ENCODE results near the gene CRISPLD2. TPM values are rescaled to one million over a fixed set of nuclear protein-coding genes. Genes with fewer than 3 reads are reported as not detected.
A peak's percentile ranks its signal among the peaks of the same experiment; 100 is the strongest.

Gene CRISPLD2
- total and polyA plus RNA-seq, 9 of the 15 experiments (the other 6 are each of a cell fraction or from before 2014, with no cell fraction given), result 0.03 to 0.24 (median 0.04) TPM; not detected in 4

DNA sequence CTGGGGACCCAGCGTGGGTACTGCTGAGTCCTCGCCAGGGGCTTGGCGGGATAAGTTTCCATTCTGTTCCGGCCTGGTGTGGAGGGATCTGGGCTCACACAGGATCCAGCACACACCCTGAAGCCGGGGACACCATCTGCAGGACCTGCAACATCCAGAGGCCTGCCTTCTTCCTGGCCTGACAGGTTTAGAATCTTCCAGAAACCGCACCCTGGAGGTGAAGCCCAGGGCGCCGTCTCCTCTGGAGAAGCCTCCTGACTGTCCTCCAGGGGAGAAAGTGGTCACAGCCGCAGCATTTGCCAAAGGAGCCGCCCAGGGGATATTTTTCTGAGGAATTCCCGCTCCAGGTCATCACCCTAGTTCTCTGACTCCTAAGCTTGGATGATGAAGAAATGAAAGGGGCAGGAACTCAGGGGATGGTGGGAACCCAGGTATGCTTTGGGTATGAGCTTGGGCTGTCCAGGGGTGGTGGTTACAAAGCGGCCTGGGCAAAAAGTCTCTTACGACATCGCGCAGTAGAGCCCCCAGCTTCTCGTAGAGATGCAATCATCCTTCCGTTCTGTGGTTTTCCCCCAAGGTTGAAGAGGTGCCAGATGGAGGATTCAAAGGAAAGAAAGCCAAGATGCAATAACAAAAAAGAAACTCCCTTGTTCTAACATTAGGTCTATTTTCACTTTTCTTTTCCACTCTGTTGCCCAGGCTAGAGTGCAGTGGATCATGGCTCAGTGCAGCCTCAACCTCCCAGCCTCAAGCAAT lies 9.1 kb upstream of the CRISPLD2 start:
- CTCF ChIA-PET (ENCODE audit: low intra/inter-chr PET ratio), result no interaction called here
- H2AFZ ChIP-seq (ENCODE audit: low read depth, low read length), result 0 out of 2 replicates have a peak overlapping the region, but pooled peaks have one; percentile 8
- 7% methylated on average over 17 of the region's 17 CpGs for WGBS (ENCODE audit: insufficient coverage, low coverage, missing lambda C conversion rate)
- no peak for FAIRE-seq
- H3K4me3 ChIP-seq, result no peak overlapping the region
- no peaks in the 10 kb centered on the region for H3K79me2 ChIP-seq (ENCODE audit: control insufficient read depth, insufficient read depth, low read length)
- intact Hi-C loops (cut with micrococcal nuclease) (no loop called here), in situ Hi-C loops (cut with MboI) (no loop called here)
- ATAC-seq, result no peak
- BruUV-seq (replicated peaks), result no TSS peak
- H3K36me3 ChIP-seq (ENCODE audit: control insufficient read depth, insufficient read depth, low read length), result no peaks in the 10 kb centered on the region
- peaks cover 7 to 8% of the 10 kb centered on the region in 2 experiments; a peak in 4 of 5 replicates for H3K4me1 ChIP-seq (replicated peaks in 1 of 2; ENCODE audit: control insufficient read depth in 2 of 2, insufficient read depth in 2 of 2, low read length in 2 of 2)
- DNase-seq (ENCODE audit: extremely low read depth in 1 of 4, low spot score in 3 of 4), result no peak
- H4K20me1 ChIP-seq (replicated peaks; ENCODE audit: control insufficient read depth, insufficient read depth, low read length), result no peaks in the 10 kb centered on the region
- no peaks in the 10 kb centered on the region for H3K9me1 ChIP-seq (ENCODE audit: control insufficient read depth, insufficient read depth, low read length)
- H3K27me3 ChIP-seq (ENCODE audit: control insufficient read depth in 2 of 2, insufficient read depth in 2 of 2, low read length in 2 of 2), result peaks cover 44 to 66% of the 10 kb centered on the region in 2 experiments
- no peak overlapping the region; the same call in 1 of the 2 replicates for H3K4me2 ChIP-seq (ENCODE audit: insufficient read depth, low read length)
- peaks cover 5% of the 10 kb centered on the region for H3K9me3 ChIP-seq (replicated peaks; ENCODE audit: control insufficient read depth, insufficient read depth, low read depth, low read length)
- peak overlapping the region in 1 of 2 experiments; percentile 69; a peak in 2 of 4 replicates for H3K9ac ChIP-seq (ENCODE audit: insufficient read depth in 1 of 2, low read depth in 2 of 2, low read length in 2 of 2)
- peak; percentile 58 for TF ChIP-seq ETV1 (tag; conservative IDR thresholded peaks at IDR 0.05; ENCODE audit: low read depth)
- no peak for TF ChIP-seq GTF2F1 (IDR thresholded peaks at IDR 0.05; ENCODE audit: low read depth, low read length)
- TF ChIP-seq CEBPG (CRISPR knock-in tag; IDR thresholded peaks at IDR 0.05), result no peak
- peak in 1 of 2 experiments; percentile 81; a peak in 3 of 4 replicates for TF ChIP-seq CEBPG (tag; conservative IDR thresholded peaks at IDR 0.05 in 1 of 2, IDR thresholded peaks at IDR 0.05 in 1 of 2)
- TF ChIP-seq NR2C2 (CRISPR knock-in tag; IDR thresholded peaks at IDR 0.05), result no peak
- TF ChIP-seq NR2C2 (tag; IDR thresholded peaks at IDR 0.05), result peak; percentile 18; the same call in 1 of the 2 replicates
- TF ChIP-seq, protein P1, sequence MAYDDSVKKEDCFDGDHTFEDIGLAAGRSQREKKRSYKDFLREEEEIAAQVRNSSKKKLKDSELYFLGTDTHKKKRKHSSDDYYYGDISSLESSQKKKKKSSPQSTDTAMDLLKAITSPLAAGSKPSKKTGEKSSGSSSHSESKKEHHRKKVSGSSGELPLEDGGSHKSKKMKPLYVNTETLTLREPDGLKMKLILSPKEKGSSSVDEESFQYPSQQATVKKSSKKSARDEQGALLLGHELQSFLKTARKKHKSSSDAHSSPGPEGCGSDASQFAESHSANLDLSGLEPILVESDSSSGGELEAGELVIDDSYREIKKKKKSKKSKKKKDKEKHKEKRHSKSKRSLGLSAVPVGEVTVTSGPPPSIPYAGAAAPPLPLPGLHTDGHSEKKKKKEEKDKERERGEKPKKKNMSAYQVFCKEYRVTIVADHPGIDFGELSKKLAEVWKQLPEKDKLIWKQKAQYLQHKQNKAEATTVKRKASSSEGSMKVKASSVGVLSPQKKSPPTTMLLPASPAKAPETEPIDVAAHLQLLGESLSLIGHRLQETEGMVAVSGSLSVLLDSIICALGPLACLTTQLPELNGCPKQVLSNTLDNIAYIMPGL (CRISPR knock-in tag; IDR thresholded peaks at IDR 0.05), result 0 out of 2 replicates have a peak, but pooled peaks have one; percentile 32
- no peak for TF ChIP-seq MYBL2 (IDR thresholded peaks at IDR 0.05; ENCODE audit: low read depth)
- no peak for TF ChIP-seq MYBL2 (CRISPR knock-in tag; IDR thresholded peaks at IDR 0.05; ENCODE audit: borderline replicate concordance)
- POLR2A ChIA-PET, result no interaction called here
- no peak overlapping the region for H3K27ac ChIP-seq (ENCODE audit: extremely low read depth, low read depth, low read length)
